Mesenteric fat pad (tissue), 1 donor: ENCODE results near the gene FRAS1. TPM values are rescaled to one million over a fixed set of nuclear protein-coding genes. Genes with fewer than 3 reads are reported as not detected.
"Not testable (repeated sequence)": the region's sequence is repeated elsewhere in the genome, so short reads cannot be mapped to it uniquely, and the experiment has no call there.

Experiments
- DNase-seq: peaks from one replicate; pipeline ENCODE4 v3.0.0-alpha.2; 2020; ENCODE audit warnings: low spot score
- total RNA-seq: library from RNA; stranded (reverse); fragmentation: NEBNext Ultra II Directional; extraction: Animal tissue kit (Norgen Biotek cat#: 25700); gene quantifications from one replicate; pipeline ENCODE4 v1.2.1, GENCODE V29; 2021
- donor health status: DM: yes; HTN: yes; CAD: no.

The FRAS1 gene
- total RNA-seq, 1 donor from 2014 or later = 4.3 TPM

DNA sequence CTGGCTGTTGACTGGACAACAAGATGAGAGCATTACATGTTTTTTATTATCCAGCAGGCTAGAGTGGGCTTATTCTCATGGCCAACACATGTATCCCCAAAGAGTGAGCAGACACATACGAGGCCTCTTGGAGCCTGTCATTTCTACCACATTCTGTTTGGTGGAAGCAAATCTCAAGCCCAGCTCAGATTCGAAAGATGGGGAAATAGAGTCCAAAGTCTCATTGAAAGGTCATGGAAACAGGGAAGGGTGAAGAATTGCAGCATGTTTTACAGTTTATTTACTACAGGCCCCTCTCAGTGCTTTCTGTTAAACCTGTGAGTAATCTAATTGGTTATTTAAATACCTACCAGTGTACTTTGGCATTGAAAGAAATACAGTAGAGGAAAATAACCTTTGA is 108.6 kb downstream of the FRAS1 start:
- DNase-seq = no peak

DNA sequence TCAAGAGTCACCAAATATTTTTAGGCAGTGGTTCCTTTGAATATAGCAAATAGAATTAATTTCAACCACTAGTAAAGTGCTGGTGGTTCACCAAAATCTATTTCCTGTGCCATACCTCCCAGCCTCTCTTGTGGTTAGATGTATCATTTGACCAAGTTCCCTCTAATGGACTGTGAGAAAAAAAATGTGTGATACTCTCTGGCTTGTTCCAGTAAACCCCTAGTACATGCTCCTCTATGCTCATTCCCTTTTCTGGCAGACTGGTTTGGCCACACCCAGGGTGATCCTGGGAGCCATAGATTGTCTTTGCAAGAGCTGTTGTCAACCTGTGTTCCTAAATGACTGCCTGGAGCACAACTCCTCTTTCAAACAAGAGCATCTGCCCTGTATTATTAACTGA is 109.5 kb downstream of the FRAS1 start:
- DNase-seq = no peak

DNA sequence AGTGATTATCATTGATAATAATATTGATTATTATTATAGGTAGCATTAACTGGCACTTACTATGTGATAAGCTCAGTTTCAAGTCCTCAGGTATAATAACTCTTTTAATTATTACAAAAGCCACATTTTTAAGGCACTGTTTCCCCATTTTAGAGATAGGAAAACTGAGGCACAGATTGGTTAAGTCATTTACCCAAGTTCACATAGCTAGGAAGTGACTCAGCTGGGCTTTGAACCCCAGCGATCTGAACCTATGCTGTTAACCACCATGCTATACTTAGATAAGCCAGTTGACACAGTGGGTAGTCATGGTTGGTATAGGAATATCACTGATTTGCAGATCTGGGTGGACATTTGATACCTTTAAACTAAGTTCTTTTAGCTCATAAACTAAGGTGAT is 110.4 kb downstream of the FRAS1 start:
- no peak for DNase-seq

DNA sequence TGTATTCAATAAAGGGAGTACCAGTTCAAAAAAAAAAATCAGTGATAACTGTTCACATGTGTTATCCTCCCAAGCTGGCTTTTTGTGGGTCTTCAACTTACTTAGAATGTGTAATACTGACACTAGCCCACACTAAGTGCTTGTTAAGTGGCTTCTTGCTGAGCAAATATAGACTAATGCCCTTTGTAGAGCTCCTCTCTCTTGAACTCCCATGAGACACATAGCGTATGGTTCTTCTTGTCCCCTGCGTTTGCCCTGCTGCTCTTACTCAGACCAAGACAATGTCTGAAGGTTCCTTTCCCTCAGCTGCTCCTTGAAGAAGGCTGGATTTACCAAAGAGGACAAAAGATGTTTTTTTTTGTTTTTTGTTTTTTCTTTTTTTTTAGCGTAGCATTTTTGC is 110.9 kb downstream of the FRAS1 start:
- no peak for DNase-seq

DNA sequence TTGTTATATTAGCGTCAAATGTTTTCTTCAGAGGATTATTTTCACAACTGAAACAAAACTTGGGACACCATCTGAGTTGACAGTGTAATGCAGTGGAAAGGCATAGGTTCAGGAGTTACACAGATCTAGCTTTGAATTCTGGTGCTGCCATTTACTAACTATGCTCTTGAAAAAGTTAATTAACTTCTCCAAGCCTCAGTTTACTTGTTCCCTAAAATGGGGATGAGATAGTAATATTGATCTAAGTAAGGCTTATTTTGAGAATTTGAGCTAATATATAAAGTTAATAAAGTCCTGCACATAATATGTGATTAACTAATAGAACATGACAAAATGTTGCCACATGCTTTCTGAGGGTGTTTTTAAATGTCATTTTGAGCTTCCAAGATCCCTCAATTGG is 112.6 kb downstream of the FRAS1 start:
- no peak for DNase-seq

DNA sequence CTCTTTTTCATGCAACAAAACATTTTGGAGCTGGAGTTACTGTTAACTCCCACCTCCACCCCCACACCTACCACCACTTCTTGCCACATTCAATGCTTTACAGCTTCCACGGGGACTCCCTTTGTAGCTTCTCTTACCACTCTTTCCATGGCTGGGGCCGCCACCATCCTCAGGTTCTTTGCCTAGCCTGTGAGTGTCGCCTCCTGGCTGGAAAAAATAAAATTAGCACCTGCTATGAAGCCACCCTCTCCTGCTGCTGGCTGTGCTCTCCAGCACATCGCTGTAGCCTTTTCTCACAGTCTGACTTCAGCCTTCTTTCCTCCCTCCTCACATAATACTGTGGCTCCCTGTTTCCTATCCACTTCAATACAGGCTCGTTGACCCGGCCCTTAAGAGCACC is 114.4 kb downstream of the FRAS1 start:
- no peak for DNase-seq

DNA sequence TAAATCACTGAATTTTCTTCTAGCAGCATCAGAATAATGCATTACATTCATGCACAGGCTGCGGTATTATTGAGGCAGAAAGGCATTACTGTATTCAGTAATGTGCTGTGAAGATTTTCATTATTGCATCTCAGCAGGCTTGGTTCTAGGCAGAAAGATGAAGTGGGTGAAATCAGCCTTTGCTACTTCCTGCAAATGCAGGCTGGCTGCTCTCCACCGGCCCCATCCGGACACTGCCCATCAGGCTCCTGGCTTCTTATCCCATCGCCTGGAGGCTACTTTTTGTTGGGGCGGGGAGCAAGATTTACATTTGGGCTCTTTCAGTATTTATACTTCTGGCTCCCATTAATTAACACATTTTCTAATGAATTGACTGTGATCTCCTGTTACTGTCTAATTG is 117.8 kb downstream of the FRAS1 start:
- no peak for DNase-seq

DNA sequence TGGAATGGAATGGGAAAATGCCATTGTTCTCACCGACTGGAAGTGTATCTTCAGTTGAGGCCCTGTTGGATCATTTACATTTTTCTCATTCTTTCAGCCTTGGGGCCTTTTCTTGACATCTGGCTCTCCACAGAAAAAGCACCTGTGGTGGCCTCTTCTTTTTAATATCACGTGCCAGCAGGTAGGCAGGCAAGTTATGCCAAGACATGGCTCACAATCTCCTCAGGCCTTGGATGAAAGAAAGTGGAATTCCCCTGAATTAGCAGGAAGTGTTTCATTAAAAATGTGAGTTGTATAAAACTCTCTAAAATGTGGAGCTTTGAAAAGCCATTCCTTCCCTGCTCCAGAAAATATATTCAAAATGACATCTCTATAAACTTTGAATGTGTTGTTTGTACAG is 122.1 kb downstream of the FRAS1 start:
- no peak for DNase-seq

DNA sequence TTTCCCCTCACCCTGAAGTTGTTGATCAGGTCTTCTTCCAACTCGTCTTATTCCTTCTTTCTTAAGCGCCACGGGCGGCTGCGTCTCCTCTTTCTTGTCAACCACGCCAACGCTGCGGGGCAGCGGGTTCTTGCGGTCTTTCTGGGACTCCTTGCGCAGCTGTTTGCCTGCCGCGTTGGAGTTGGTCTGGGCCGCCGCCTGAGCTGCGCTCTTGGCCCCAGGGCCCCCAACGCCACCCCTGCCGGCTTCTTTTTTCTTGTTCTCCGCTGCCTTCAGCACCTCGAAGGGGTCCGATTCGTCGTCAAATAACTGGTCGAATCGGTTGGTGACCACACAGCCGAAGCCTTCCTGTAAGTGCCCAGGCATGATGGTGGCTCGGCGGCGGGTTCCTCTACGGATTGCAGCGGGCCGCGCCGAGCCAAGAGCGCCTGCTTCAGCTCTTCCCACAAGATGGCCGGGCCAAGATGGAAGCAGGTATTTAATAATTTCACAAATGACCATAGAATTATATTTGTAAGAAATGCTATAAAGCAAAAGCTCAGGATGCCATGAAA is 124.6 kb downstream of the FRAS1 start:
- DNase-seq = not testable (repeated sequence)

DNA sequence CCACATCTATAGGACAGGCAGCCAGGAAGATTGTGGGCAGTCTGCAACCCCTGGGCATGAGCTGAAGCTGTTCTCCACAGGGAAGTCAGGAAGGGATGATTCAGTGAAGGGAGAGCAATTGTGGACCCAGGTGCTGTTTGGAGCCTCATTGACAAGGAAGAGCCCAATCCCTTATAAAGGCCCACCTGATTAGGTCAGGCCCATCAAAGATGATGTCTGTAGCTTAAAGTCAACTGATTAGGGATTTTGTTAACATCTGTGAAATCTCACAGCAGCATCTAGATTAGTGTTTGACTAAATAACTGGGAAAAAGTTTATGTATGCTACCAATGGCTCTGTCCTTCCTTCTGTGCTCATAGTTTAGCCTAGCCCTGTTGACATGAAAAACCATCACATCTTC is 127.5 kb downstream of the FRAS1 start:
- no peak for DNase-seq

DNA sequence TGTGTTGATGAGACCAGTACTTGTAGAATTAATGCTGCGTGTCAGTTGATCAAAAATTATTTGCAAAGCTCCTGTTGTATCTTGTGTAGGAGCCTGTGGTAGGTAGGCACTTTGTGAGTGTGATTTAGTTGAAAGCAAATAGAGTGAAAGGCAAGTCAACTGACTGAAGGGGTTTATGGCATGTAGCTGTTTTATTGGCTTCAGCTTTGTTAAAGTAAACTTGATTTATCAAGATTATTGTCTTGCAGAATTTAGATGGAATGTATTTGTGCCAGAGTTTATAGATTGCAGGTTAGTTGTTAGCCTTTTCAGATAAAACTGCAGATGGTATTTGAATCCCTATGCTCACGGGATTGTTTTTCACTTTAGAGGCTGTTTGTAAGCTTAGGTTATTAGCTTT is 128.0 kb downstream of the FRAS1 start:
- no peak for DNase-seq

DNA sequence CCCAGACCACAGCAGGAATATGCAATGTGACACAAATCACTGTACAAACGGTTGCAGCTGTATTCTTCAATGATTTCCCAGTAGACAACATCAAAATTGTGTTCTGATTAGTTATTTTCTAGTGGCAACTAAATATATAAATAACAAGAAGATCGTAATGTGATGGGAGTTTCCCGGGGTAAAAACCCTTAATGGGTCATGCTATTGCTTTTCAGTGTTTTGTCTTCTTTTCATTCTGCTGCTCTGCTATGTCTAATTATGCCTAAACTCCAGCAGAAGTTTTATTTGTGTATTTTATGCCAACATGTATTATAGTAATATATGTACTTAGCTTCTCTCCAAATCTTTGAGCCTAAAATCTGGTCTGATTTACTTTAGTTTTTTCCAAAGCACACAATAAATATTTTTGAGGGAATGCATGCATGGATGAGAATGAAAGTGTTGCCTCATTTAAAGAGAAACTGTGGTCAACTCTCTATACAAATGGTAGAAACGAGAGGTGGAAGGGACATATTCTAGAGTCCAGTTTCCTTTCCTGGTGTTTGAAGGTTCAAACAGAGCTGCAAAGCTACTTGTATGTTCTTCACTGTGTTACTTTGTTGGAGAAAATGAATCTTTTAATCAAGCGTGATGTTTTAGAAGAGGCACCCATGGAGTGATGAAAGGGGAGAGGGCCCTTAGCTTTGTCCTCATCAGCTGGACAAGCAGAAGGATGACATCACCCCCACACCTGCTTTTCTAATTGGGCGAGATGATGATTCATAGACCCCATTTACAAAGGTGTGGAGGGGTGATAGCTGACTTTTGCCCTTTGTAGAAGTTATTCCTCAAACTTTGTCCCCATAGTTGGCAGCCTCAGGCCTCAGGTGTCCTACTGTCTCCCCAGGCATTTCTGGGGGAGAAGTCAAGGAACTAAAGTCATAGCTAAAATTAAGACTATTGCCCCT is 129.7 kb downstream of the FRAS1 start:
- no peak for DNase-seq

DNA sequence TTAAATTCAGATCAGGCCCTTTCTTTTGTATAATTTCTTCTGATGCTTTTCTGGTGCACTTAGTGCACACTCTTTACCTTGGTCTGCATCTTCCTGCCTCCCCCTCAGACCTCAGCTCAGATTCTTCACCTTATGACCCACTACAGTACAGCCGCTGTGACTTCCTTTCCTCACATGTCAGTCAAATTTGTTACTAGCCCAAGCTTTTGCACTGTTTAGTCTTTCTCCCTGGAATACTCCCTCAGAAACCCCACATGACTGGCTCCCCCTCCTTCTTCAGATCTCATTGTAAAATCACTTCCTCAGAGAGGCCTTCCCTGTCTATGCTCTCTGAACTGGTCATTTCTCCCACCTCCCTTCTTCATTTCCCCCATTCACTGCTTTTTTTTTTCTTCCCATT is 132.9 kb downstream of the FRAS1 start:
- no peak for DNase-seq

DNA sequence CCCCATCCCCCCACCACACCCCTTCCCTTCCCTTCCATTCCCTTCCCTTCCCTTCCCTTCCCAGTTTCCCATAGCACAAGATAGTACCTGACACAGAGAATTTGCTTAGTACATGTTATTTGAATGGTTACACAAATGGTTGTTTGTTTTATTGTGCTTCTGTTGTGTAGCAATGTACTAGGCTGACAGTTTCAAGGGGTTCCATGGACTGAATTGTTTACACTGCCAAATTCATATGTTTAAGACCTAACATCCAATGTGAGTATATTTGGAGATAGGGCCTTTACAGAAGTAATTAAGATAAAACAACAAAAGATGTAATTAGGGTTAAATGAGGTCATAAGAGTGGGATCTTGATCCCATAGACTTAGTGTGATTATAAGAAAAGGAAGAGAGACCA is 133.5 kb downstream of the FRAS1 start:
- DNase-seq = no peak

DNA sequence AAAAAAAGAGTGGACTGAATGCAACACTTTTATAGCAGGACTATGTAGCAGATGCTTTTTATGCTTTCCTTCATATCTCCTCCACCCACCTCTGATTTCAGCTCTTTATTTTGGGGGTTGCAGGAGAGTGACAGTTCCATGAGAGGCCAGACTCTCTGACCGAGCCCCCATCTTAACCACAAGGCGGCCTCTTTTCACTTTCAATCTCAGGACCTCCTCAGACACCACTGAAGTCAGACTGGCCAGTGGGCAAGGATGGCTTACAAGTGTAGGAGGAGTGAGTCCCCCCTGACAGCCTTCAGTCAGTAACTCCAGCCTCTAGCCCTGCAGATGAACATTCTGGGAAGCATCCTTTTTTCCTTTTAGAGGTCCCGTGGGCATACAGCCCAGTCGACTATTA is 140.8 kb downstream of the FRAS1 start:
- no peak for DNase-seq

DNA sequence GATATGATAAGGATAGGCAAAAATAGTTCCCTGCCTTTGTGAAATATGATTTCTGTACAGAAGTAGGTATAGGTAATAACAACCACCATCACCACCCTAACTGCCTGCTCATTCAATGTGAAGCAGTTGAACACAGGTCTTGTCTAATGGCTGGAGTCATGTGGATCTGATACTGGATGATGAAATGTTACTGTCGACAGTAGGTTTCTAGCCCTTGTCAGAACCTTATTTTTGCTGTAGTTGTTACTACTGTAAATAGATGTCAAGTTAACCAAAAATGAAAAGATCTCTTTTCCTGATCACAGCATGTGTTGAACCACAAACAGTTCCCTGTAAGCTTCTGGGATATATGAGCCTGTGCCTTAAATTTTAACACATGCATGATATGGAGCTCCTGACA is 142.9 kb downstream of the FRAS1 start:
- no peak for DNase-seq

DNA sequence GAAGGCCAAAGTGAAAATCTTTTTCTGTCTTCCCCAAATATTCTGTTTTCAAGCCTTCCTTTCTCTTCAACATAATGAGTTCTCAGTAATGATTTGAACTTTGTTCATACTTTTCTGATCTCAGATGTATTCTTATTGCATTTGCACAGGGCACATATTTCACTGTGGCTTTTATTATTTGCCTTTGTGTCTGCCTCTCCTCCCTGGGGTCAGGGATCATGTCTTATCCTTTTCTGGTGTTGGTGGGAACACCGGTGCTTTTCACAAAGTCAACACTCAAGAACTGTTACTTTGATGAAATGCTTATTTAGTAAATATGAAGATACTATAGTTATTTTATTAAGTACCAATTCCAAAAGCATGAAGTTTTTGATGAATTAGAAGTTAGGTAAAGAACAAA is 143.8 kb downstream of the FRAS1 start:
- no peak for DNase-seq

DNA sequence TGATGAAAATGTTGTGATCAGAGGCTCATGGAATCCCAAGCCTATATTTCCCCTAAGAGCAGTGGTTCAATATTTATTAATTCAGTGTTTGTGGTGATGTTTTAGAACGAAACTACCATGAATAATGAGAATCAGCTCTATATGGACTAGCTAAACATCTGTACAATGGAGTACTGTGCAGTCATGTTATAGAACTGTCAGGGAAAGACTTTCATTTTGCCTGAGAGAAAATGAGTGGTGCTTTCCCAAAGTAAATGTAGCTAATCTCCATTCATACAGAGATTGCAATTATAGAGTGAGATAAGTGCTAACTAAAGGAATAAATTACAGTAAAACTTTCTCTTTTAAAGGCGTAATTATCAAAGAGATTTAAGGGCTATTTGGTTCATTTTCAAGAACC is 147.1 kb downstream of the FRAS1 start:
- no peak for DNase-seq

DNA sequence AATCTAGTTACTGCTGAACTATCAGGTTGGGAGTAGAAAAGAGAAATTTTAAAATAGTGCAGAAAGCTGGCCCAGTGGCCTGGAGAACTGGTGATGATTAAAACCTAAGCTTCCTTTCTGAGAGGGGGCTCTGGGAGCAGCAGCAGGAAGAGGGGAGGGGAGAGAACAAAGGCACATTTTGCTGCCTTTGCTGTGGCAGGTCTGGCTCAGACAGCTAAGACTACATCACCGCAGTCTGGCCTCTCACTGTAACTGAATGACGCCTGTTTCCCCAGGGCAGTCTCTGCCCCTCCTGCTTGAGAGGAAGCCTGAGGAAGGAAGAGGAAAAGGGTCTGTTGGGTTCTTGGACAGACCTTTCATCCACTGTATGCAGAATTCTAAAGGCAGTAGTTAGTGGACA is 148.5 kb downstream of the FRAS1 start:
- DNase-seq = no peak

DNA sequence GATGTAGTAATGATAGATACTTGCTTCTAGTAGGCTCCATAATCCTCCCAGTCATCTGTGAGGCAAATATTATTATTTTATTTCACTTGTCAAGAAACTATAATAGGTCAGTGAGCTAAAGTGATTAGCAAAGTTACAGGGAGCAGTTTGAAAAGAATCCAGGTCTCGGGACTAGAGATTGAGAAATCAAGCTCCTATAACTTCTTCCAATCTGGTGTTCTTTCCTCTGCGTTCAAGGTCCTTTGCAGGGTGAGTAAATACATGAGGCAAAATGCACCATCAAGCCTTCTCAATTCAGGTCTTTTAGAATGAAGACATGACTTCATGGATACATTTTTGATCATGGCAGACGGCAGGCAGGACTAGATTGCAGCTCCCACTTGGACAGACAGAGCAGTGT is 150.4 kb downstream of the FRAS1 start:
- no peak for DNase-seq

DNA sequence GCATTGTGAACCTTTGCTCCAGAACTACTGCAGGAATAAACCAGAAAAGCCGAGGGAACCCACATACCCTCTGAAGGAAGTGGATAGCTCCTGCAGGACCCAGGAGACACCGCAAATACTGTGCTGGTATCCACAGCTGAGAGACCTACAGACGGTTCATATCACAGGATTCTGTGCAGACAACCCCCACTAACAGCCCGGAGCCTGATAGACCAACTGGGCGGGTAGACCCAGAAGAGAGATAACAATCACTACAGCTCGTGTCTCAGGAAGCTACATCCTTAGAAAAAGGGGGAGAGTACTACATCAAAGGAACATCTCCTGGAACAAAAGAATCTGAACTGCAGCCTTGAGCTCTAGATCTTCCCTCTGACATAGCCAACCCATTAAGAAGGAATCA is 150.8 kb downstream of the FRAS1 start:
- DNase-seq = no peak

DNA sequence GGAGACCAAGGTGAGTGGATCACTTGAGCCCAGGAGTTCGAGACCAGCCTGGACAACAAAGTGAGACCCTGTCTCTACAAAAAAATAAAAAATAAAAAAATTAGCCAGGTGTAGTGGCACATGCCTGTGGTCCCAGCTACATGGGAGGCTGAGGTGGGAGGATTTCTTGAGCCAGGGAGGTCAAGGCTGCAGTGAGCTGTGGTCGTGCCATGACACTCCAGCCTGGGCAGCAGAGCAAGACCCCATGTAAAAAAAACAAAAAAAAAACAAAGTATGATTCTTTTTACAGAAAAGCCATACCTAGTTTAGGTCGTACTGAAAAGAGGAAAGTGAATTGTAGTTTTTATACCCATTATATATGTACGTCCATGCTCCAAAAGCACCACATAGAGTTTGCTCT is 151.8 kb downstream of the FRAS1 start:
- DNase-seq = not testable (repeated sequence)
